ENCODE measurements around the gene DCLRE1B. TPM values are rescaled to one million over a fixed set of nuclear protein-coding genes. Genes with fewer than 3 reads are reported as not detected.
A peak's percentile ranks its signal among the peaks of the same experiment; 100 is the strongest.

The DCLRE1B gene
- total and polyA plus RNA-seq, 12 donors: 1.1 to 6.1 (median 3.8) TPM

- 41 to 59% (median 50%) methylated on average over 3 of the region's 3 CpGs for WGBS, 4 donors
- DNase-seq: no peak
- no peak for TF ChIP-seq CTCF (IDR thresholded peaks at IDR 0.05)
- no peak for TF ChIP-seq POLR2A (IDR thresholded peaks at IDR 0.05)
- H3K27me3 ChIP-seq: no peaks in the 10 kb centered on the region
- H3K36me3 ChIP-seq (replicated peaks in 1 of 2): peaks cover 0 to 34% of the 10 kb centered on the region in 2 donors
- intact Hi-C loops (cut with DNase I): loop anchor here in 1 of 2 donors (10.0 kb wide), 1 partner anchor 88 kb away; no protein-coding TSS in a partner anchor
- H3K9me3 ChIP-seq (replicated peaks in 1 of 3): no peaks in the 10 kb centered on the region
- H3K4me1 ChIP-seq (replicated peaks in 1 of 2): no peaks in the 10 kb centered on the region
- peak overlapping the region in 2 of 5 donors; percentile 29 to 55 for H3K27ac ChIP-seq
- H3K4me3 ChIP-seq: no peak overlapping the region
Observed at GRCh38 chr1:113913312-113913668, 8.2 kb downstream of the DCLRE1B start.

DNA sequence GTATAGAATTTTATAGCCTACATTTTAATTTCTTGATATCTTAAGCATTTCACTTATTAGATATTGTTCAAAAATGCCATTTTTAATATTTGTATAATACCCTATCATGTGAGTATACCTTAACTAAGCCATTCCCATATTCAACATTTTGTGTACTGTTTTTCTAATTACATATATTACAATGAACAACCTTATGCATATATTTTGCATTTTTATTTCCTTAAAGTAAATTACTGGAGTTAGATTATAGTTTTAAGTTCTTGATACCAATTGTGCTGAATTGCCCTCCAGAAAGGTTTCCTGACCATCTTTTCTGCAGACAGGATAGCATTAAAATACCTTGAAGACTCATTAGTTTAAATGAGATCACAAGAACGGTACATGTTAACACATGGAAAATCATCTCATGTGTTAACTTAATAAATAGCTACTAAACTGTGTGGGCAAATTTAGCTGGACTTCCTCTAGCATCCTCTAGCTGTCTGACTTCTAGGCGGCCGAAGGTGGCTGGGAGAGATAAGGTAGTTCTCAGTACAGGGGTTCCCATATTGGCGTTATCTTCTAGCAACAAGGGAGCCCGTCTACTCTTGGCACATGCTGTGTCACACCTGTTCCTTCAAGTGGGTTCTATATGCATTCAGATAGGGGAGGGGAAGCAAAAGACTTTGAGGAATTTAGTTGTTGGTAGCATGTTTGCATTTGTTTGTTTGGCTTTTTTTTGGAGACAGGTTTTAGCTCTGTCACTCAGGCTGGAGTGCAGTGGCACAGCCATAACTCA is 8.9 kb downstream of the DCLRE1B start:
- no peak for TF ChIP-seq CTCF (IDR thresholded peaks at IDR 0.05)
- TF ChIP-seq POLR2A (IDR thresholded peaks at IDR 0.05): no peak
- Histone ChIP-seq H3K4me3 (no peak overlapping the region), H3K9me3 (replicated peaks in 1 of 3) (no peaks in the 10 kb centered on the region), H3K27me3 (no peaks in the 10 kb centered on the region), H3K36me3 (replicated peaks in 1 of 2) (peaks cover 0 to 26% of the 10 kb centered on the region in 2 donors), H3K4me1 (replicated peaks in 1 of 2) (no peaks in the 10 kb centered on the region), H3K27ac (no peak overlapping the region)
- intact Hi-C loops (cut with DNase I): loop anchor here in 1 of 2 donors (10.0 kb wide), 1 partner anchor 89 kb away; no protein-coding TSS in a partner anchor
- 79 to 95% (median 85%) methylated on average over 5 of the region's 5 CpGs for WGBS, 4 donors
- DNase-seq: no peak

DNA sequence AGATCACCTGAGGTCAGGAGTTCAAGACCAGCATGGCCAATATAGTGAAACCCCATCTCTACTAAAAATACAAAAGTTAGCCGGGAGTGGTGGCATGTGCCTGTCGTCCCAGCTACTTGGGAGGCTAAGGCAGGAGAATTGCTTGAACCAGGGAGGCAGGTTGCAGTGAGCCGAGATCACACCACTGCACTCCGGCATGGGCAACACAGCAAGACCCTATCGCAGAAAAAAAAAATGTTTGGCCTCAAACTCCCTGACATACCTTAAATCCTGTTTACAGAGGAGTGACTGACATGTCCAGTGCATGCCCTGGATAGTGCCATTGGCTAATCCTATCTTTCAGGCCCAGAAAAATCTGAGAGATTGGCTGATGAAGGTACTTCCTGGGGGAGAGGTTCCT is 11.8 kb downstream of the DCLRE1B start:
- Histone ChIP-seq H3K4me1 (replicated peaks in 1 of 2) (no peaks in the 10 kb centered on the region), H3K9me3 (replicated peaks in 1 of 3) (no peaks in the 10 kb centered on the region), H3K27me3 (no peaks in the 10 kb centered on the region), H3K36me3 (replicated peaks in 1 of 2) (peaks cover 0 to under 1% of the 10 kb centered on the region in 2 donors), H3K4me3 (no peak overlapping the region), H3K27ac (no peak overlapping the region)
- DNase-seq: no peak
- no peak for TF ChIP-seq CTCF (IDR thresholded peaks at IDR 0.05)
- TF ChIP-seq POLR2A (IDR thresholded peaks at IDR 0.05): no peak
- 90 to 100% (median 96%) methylated on average over 5 of the region's 5 CpGs for WGBS, 4 donors
- intact Hi-C loops (cut with DNase I): loop anchor here in 1 of 2 donors (10.0 kb wide), 1 partner anchor 92 kb away; no protein-coding TSS in a partner anchor

GRCh38 chr1:113917400-113918082 is 12.4 kb downstream of the DCLRE1B start:
- Histone ChIP-seq H3K27ac (no peak overlapping the region), H3K4me3 (no peak overlapping the region), H3K9me3 (replicated peaks in 1 of 3) (no peaks in the 10 kb centered on the region), H3K4me1 (replicated peaks in 1 of 2) (no peaks in the 10 kb centered on the region), H3K36me3 (replicated peaks in 1 of 2) (no peaks in the 10 kb centered on the region), H3K27me3 (no peaks in the 10 kb centered on the region)
- no peak for DNase-seq
- 86 to 94% (median 91%) methylated on average over 2 of the region's 2 CpGs for WGBS, 4 donors
- intact Hi-C loops (cut with DNase I): loop anchor here in 1 of 2 donors (10.0 kb wide), 1 partner anchor 93 kb away; no protein-coding TSS in a partner anchor
- TF ChIP-seq POLR2A (IDR thresholded peaks at IDR 0.05) (no peak), CTCF (IDR thresholded peaks at IDR 0.05) (no peak)
